SHP77 (cell line): ENCODE results near the gene CABP7.
A peak's percentile ranks its signal among the peaks of the same experiment; 100 is the strongest.

ENCODE experiments used
- DNase-seq, 2 experiments: peaks; one replicate each; lab custom pipeline; 2025; lab: John Stamatoyannopoulos, UW

Gene CABP7

GRCh38 chr22:29702000-29702930, 17.5 kb upstream of the CABP7 start:
- DNase-seq, result peak; percentile 61 to 69

GRCh38 chr22:29702931-29703501, 16.8 kb upstream of the CABP7 start:
- DNase-seq, result no peak

- DNase-seq, result no peak
These were observed 16.1 kb upstream of the CABP7 start for GRCh38 chr22:29703569-29704195.

GRCh38 chr22:29704528-29705285, 15.1 kb upstream of the CABP7 start:
- DNase-seq, result peak; percentile 55 to 72

GRCh38 chr22:29705651-29706050, 14.2 kb upstream of the CABP7 start:
- DNase-seq, result no peak

GRCh38 chr22:29706486-29706885, 13.3 kb upstream of the CABP7 start:
- peak; percentile 35 to 61 for DNase-seq

GRCh38 chr22:29707010-29707409, 12.8 kb upstream of the CABP7 start:
- DNase-seq, result peak; percentile 73 to 90

GRCh38 chr22:29707471-29707870, 12.3 kb upstream of the CABP7 start:
- DNase-seq, result no peak

- peak; percentile 34 to 39 for DNase-seq
These were observed 9.6 kb upstream of the CABP7 start for GRCh38 chr22:29710193-29710592.

- peak; percentile 76 to 92 for DNase-seq
These were observed 8.7 kb upstream of the CABP7 start for GRCh38 chr22:29710922-29711593.

GRCh38 chr22:29712119-29712518, 7.7 kb upstream of the CABP7 start:
- DNase-seq, result no peak

GRCh38 chr22:29713156-29713727, 6.6 kb upstream of the CABP7 start:
- DNase-seq, result no peak

GRCh38 chr22:29715240-29715639, 4.6 kb upstream of the CABP7 start:
- DNase-seq, result peak; percentile 76 to 88

- no peak for DNase-seq
These were observed 4.1 kb upstream of the CABP7 start for GRCh38 chr22:29715705-29716104.

GRCh38 chr22:29716814-29717545, 2.8 kb upstream of the CABP7 start:
- DNase-seq, result peak; percentile 28 to 67

- peak; percentile 44 to 53 for DNase-seq
These were observed 2.0 kb upstream of the CABP7 start for GRCh38 chr22:29717789-29718188.

- peak in 1 of 2 experiments; percentile 52 for DNase-seq
These were observed 579 bp upstream of the CABP7 start for GRCh38 chr22:29718949-29719898.

- no peak for DNase-seq
These were observed 1.1 kb downstream of the CABP7 start for GRCh38 chr22:29720811-29721323.

GRCh38 chr22:29722151-29722550, 2.3 kb downstream of the CABP7 start:
- peak in 1 of 2 experiments; percentile 21 for DNase-seq
